IMR-90 (cell line): Measurements from ENCODE around the gene G6PC2.

ENCODE experiments used
- BHLHE40 ChIP-seq: fragments of 150-350 bp; IDR thresholded peaks from 2 replicates; pipeline ENCODE4 v1.6.1; 2016; ENCODE audit warnings: mild to moderate bottlenecking, low read depth, low read length
- CEBPB ChIP-seq: IDR thresholded peaks from 2 replicates; pipeline ENCODE4 v1.6.1; 2012; ENCODE audit warnings: low read depth, low read length, improper control_type of control experiment
- CHD1 ChIP-seq: IDR thresholded peaks from 2 replicates; pipeline ENCODE4 v1.6.1; 2012; ENCODE audit warnings: low read depth, low read length, improper control_type of control experiment
- MAFK ChIP-seq: IDR thresholded peaks from 2 replicates; pipeline ENCODE4 v1.6.1; 2012; ENCODE audit warnings: low read depth, low read length, improper control_type of control experiment
- MAZ ChIP-seq: IDR thresholded peaks from 2 replicates; pipeline ENCODE4 v1.6.1; 2012; ENCODE audit warnings: low read depth, mild to moderate bottlenecking, low read length, improper control_type of control experiment, moderate library complexity, borderline replicate concordance
- NFE2L2 ChIP-seq: fragments of 150-350 bp; IDR thresholded peaks from 2 replicates; pipeline ENCODE4 v1.6.1; 2016; ENCODE audit warnings: low read depth, mild to moderate bottlenecking, low read length
- POLR2A ChIP-seq: IDR thresholded peaks from 2 replicates; pipeline ENCODE4 v1.6.1; 2012; ENCODE audit warnings: mild to moderate bottlenecking, low read depth, low read length
- RAD21 ChIP-seq: IDR thresholded peaks from 2 replicates; pipeline ENCODE4 v1.6.1; 2012; ENCODE audit warnings: low read length, improper control_type of control experiment
- RCOR1 ChIP-seq: IDR thresholded peaks from 2 replicates; pipeline ENCODE4 v1.6.1; 2012; ENCODE audit warnings: mild to moderate bottlenecking, low read length, improper control_type of control experiment; ENCODE audit not compliant: insufficient replicate concordance
- RFX5 ChIP-seq: IDR thresholded peaks from 2 replicates; pipeline ENCODE4 v1.8.0; 2012; ENCODE audit warnings: low read depth, mild to moderate bottlenecking, low read length, moderate library complexity
- TF ChIP-seq, protein P1 (sequence below): conservative IDR thresholded peaks from 2 replicates; pipeline ENCODE4 v1.5.1; 2012; ENCODE audit warnings: mild to moderate bottlenecking, low read depth, low read length, improper control_type of control experiment
- TF ChIP-seq, protein P2 (sequence below): fragments of 150-350 bp; IDR thresholded peaks from 2 replicates; pipeline ENCODE4 v1.6.1; 2017; ENCODE audit warnings: mild to moderate bottlenecking, antibody characterized with exemption, low read length, low read depth
- TF ChIP-seq, protein P3 (sequence below): fragments of 150-350 bp; IDR thresholded peaks from 2 replicates; pipeline ENCODE4 v1.6.1; 2016; ENCODE audit warnings: low read depth, mild to moderate bottlenecking, low read length, moderate library complexity, borderline replicate concordance

DNA sequence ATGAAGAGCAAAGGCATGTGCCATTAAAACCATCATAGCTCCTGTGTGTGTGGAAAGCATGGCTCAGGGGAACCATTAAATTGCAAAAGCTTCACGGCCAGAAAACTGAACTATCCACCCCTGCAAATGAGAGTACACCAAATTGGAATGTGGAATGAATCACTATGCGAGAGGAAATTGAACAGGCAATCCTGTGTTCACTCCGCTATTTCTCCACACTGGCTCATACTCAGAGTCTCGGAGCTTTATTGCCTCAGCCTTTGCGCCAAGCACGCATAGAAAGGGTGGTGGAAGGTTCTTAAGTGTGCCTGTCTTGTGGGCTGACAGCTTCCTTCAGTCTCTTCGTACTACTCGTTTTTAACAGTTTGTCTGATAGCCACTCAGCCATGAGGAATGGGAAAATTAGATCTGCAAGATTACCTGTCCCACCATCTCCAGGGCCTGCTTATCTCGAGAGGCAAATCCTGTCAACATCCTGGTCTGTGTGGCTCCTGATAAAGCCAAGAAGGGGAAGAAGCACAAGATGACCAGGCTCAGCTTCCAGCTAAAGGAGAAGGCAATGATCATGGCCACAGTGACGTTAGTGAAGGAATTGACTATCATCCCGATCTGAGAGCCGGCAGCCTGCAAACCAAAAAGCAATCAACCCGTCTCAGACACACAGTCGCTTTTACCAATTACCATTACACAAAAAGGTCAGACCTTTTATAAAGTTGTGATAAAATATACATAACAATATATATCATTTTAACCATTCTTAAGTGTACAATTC, 34.9 kb downstream of the G6PC2 start:
- TF ChIP-seq, protein P1, sequence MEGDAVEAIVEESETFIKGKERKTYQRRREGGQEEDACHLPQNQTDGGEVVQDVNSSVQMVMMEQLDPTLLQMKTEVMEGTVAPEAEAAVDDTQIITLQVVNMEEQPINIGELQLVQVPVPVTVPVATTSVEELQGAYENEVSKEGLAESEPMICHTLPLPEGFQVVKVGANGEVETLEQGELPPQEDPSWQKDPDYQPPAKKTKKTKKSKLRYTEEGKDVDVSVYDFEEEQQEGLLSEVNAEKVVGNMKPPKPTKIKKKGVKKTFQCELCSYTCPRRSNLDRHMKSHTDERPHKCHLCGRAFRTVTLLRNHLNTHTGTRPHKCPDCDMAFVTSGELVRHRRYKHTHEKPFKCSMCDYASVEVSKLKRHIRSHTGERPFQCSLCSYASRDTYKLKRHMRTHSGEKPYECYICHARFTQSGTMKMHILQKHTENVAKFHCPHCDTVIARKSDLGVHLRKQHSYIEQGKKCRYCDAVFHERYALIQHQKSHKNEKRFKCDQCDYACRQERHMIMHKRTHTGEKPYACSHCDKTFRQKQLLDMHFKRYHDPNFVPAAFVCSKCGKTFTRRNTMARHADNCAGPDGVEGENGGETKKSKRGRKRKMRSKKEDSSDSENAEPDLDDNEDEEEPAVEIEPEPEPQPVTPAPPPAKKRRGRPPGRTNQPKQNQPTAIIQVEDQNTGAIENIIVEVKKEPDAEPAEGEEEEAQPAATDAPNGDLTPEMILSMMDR = no peak
- TF ChIP-seq RFX5 (no peak), POLR2A (no peak), NFE2L2 (no peak), RAD21 (no peak), CHD1 (no peak), CEBPB (no peak), MAFK (no peak), MAZ (no peak), BHLHE40 (no peak), RCOR1 (no peak)
- TF ChIP-seq, protein P2, sequence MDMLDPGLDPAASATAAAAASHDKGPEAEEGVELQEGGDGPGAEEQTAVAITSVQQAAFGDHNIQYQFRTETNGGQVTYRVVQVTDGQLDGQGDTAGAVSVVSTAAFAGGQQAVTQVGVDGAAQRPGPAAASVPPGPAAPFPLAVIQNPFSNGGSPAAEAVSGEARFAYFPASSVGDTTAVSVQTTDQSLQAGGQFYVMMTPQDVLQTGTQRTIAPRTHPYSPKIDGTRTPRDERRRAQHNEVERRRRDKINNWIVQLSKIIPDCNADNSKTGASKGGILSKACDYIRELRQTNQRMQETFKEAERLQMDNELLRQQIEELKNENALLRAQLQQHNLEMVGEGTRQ = no peak
- TF ChIP-seq, protein P3, sequence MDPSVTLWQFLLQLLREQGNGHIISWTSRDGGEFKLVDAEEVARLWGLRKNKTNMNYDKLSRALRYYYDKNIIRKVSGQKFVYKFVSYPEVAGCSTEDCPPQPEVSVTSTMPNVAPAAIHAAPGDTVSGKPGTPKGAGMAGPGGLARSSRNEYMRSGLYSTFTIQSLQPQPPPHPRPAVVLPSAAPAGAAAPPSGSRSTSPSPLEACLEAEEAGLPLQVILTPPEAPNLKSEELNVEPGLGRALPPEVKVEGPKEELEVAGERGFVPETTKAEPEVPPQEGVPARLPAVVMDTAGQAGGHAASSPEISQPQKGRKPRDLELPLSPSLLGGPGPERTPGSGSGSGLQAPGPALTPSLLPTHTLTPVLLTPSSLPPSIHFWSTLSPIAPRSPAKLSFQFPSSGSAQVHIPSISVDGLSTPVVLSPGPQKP = no peak
